HFF-Myc (cell line): Measurements from ENCODE around the gene RAB3C.

ENCODE experiments used
- DNase-seq: peaks from one replicate; pipeline ENCODE4 v3.0.0-alpha.2; 2011; ENCODE audit warnings: low read depth; ENCODE audit errors: extremely low read depth
- H3K4me3 ChIP-seq: replicated peaks from 2 replicates; pipeline ENCODE4 v1.5.1; 2011; ENCODE audit warnings: low read depth, mild to moderate bottlenecking, control low read depth, low read length
- TF ChIP-seq, protein P1 (sequence below): IDR thresholded peaks from 2 replicates; pipeline ENCODE4 v1.5.1; 2012; ENCODE audit warnings: mild to moderate bottlenecking, low read depth, low read length, control low read depth; ENCODE audit errors: missing control alignments

Gene RAB3C

GRCh38 chr5:58868931-58869330, 286.1 kb downstream of the RAB3C start:
- H3K4me3 ChIP-seq, result no peak overlapping the region
- TF ChIP-seq, protein P1, sequence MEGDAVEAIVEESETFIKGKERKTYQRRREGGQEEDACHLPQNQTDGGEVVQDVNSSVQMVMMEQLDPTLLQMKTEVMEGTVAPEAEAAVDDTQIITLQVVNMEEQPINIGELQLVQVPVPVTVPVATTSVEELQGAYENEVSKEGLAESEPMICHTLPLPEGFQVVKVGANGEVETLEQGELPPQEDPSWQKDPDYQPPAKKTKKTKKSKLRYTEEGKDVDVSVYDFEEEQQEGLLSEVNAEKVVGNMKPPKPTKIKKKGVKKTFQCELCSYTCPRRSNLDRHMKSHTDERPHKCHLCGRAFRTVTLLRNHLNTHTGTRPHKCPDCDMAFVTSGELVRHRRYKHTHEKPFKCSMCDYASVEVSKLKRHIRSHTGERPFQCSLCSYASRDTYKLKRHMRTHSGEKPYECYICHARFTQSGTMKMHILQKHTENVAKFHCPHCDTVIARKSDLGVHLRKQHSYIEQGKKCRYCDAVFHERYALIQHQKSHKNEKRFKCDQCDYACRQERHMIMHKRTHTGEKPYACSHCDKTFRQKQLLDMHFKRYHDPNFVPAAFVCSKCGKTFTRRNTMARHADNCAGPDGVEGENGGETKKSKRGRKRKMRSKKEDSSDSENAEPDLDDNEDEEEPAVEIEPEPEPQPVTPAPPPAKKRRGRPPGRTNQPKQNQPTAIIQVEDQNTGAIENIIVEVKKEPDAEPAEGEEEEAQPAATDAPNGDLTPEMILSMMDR, result no peak

GRCh38 chr5:58871648-58872242, 288.9 kb downstream of the RAB3C start:
- DNase-seq, result no peak
- TF ChIP-seq, protein P1, result peak; percentile 55
- no peak overlapping the region for H3K4me3 ChIP-seq

More at GRCh38 chr5:58868931-58869330, 286.1 kb downstream of the RAB3C start:
- DNase-seq, result no peak

DNA sequence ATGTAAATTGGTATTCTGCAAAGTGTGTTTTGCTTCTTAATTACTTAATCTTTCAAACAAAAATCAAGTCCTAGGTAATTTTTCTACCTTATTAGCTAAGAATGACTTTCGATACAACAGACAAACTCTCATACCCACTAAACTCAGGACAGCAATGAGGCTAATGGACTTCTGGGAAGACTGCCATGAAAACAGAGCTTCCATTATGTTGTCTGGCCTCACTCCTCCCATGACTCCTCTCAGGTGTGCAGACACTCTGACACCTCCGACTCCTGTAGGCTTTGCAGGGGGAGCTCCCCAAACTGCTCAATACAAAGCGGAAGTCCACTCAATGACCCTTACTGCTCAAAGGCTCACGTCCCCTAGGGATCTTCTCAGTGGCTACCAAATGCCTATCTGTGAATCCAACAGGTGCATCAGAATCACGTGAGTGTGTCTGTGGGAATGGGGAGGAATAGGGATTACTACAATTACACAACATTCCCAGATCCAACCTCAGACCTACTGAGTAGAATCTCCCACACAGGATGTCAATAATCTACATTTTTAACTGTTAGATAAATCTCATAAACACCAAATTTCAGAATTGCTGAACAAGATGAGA, 289.9 kb downstream of the RAB3C start:
- no peak overlapping the region for H3K4me3 ChIP-seq
- TF ChIP-seq, protein P1, result no peak
- DNase-seq, result no peak

GRCh38 chr5:58875599-58875998, 292.7 kb downstream of the RAB3C start:
- H3K4me3 ChIP-seq, result no peak overlapping the region
- no peak for DNase-seq
- TF ChIP-seq, protein P1, result no peak

DNA sequence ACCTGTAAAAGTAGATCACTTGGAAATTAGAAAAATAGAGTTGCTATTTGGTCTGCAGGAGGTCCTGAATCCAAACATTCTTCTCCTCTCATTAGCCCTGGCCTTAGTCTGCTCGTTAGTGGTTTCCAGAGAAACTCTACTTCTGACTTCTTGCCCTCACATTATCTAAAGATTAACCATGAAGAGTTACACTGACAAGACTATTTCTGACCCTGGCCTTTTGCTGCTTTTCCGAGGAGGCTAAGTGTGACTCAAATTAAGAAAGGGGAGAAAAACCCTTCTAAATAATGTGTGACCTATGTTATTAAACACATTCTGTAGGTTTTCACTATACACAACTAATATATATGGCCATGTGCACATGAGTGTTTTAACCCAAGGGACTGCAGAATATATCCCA, 302.4 kb downstream of the RAB3C start:
- no peak for DNase-seq
- H3K4me3 ChIP-seq, result no peak overlapping the region
- TF ChIP-seq, protein P1, result no peak

DNA sequence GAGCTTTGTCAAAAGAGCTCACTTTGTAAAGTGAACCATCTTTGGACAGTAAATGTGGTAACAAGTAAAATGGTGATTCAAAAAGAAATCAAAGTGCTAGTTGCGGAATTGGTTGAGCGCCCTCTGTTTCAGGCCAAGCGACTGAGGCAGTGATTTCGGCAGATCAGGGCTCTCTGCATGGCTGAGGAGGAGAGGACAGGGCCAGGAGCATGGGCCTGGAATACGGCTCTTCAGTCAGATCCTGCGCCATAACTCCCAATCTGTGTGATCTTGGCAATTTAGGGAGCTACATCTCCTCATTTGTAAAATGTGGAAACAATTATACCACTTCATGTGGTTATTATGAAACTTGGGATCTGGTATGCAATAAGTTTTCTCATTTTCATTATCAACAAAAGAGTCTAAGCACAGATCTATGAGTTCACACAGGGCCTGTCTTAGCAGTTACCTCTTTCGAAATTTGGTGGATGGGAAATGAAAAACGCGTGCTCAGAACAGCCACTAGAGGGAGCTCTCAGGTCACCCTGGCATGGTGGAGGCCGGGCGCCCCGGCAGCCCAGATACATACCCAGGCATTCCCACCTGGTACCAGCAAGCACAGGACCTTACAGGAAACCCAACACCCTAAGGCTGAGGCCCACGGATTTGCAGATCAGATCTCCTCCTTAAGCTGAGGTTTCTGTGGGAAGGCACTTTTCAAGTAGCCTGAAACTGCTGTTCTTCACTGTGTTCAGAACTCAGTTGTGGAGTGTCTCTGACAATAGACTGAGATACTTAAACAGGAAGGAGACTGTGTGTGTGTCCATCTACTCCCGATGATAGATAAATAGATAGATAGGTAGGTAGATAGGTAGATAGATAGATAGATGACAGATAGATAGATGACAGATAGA, 303.7 kb downstream of the RAB3C start:
- H3K4me3 ChIP-seq, result no peak overlapping the region
- DNase-seq, result peak; percentile 29

More for the DNA sequence above, 303.7 kb downstream of the RAB3C start:
- TF ChIP-seq, protein P1, result peak; percentile 86
